ENCODE results near the gene FSIP1. TPM values are rescaled to one million over a fixed set of nuclear protein-coding genes. Genes with fewer than 3 reads are reported as not detected.

FSIP1 gene
- total RNA-seq, 4 donors from 2014 or later: 1.9 to 8.6 (median 5.6) TPM; not detected in 1

- H3K4me3 ChIP-seq: peak overlapping the region in 3 of 4 donors; percentile 68 to 84 (median 83)
- DNase-seq: no peak
- no peaks in the 10 kb centered on the region for H3K27me3 ChIP-seq
- TF ChIP-seq EP300 (IDR thresholded peaks at IDR 0.05; ENCODE audit: low read depth): no peak
- no peak for TF ChIP-seq POLR2AphosphoS5 (IDR thresholded peaks at IDR 0.05)
- no peak for TF ChIP-seq CTCF (IDR thresholded peaks at IDR 0.05)
- no peak for TF ChIP-seq POLR2A (IDR thresholded peaks at IDR 0.05)
- WGBS, 2 donors (ENCODE audit: low coverage in 1 of 2): 17 to 50% methylated on average over 1 to 2 of the region's 2 CpGs
- peaks cover 4 to 22% (median 11%) of the 10 kb centered on the region in 4 donors for H3K4me1 ChIP-seq
- H3K27ac ChIP-seq: peak overlapping the region; percentile 77 to 93 (median 88)
- H3K36me3 ChIP-seq: no peaks in the 10 kb centered on the region
- H3K9me3 ChIP-seq: no peaks in the 10 kb centered on the region
- intact Hi-C loops (cut with DNase I; ENCODE audit: low total_unique reads): no loop called here
- in situ Hi-C loops (cut with MboI; ENCODE audit: low pct_ligation_motif_present in 1 of 4, low pct_unique_long_range_greater_than_20kb in 1 of 4, low sequenced_read_pairs in 3 of 4): loop anchor here in 1 of 4 donors (10.0 kb wide), 1 partner anchor 93 kb away; no protein-coding TSS in a partner anchor
Observed at GRCh38 chr15:39781967-39782302, 706 bp downstream of the FSIP1 start.

GRCh38 chr15:39781147-39781966 is 1.3 kb downstream of the FSIP1 start:
- in situ Hi-C loops (cut with MboI; ENCODE audit: low pct_ligation_motif_present in 1 of 4, low pct_unique_long_range_greater_than_20kb in 1 of 4, low sequenced_read_pairs in 3 of 4): loop anchor here in 1 of 4 donors (10.0 kb wide), 1 partner anchor 93 kb away; no protein-coding TSS in a partner anchor
- no peaks in the 10 kb centered on the region for H3K36me3 ChIP-seq
- peak overlapping the region in 3 of 4 donors; percentile 77 to 93 (median 91) for H3K27ac ChIP-seq
- intact Hi-C loops (cut with DNase I; ENCODE audit: low total_unique reads): no loop called here
- H3K4me1 ChIP-seq: peaks cover 4 to 22% (median 11%) of the 10 kb centered on the region in 4 donors
- TF ChIP-seq CTCF (IDR thresholded peaks at IDR 0.05) (no peak), POLR2A (IDR thresholded peaks at IDR 0.05) (no peak), EP300 (IDR thresholded peaks at IDR 0.05; ENCODE audit: low read depth) (no peak), POLR2AphosphoS5 (IDR thresholded peaks at IDR 0.05) (no peak)
- H3K9me3 ChIP-seq: no peaks in the 10 kb centered on the region
- no peak for DNase-seq
- H3K4me3 ChIP-seq: no peak overlapping the region
- 77 to 78% methylated on average over 4 of the region's 4 CpGs for WGBS, 2 donors (ENCODE audit: low coverage in 1 of 2)
- no peaks in the 10 kb centered on the region for H3K27me3 ChIP-seq

GRCh38 chr15:39778021-39778420 is 4.6 kb downstream of the FSIP1 start:
- intact Hi-C loops (cut with DNase I; ENCODE audit: low total_unique reads) (no loop called here), in situ Hi-C loops (cut with MboI; ENCODE audit: low pct_ligation_motif_present in 1 of 4, low pct_unique_long_range_greater_than_20kb in 1 of 4, low sequenced_read_pairs in 3 of 4) (no loop called here)

More at GRCh38 chr15:39778021-39778420, 4.6 kb downstream of the FSIP1 start:
- Histone ChIP-seq H3K27ac (no peak overlapping the region), H3K4me1 (peaks cover 0 to 4% (median 0%) of the 10 kb centered on the region in 4 donors), H3K4me3 (no peak overlapping the region), H3K27me3 (no peaks in the 10 kb centered on the region), H3K36me3 (no peaks in the 10 kb centered on the region), H3K9me3 (no peaks in the 10 kb centered on the region)
- TF ChIP-seq CTCF (IDR thresholded peaks at IDR 0.05): no peak
- TF ChIP-seq POLR2AphosphoS5 (IDR thresholded peaks at IDR 0.05): no peak
- no peak for TF ChIP-seq POLR2A (IDR thresholded peaks at IDR 0.05)
- TF ChIP-seq EP300 (IDR thresholded peaks at IDR 0.05; ENCODE audit: low read depth): no peak
- DNase-seq: no peak
- WGBS, 2 donors (ENCODE audit: low coverage in 1 of 2): 65% methylated on average over 3 of the region's 3 CpGs; no CpG with 5 or more reads in 1 of the 2 donors
